B cell (primary cell): ENCODE data around the gene USP17L30. TPM values are rescaled to one million over a fixed set of nuclear protein-coding genes. Genes with fewer than 3 reads are reported as not detected.
"Not testable (repeated sequence)": the region's sequence is repeated elsewhere in the genome, so short reads cannot be mapped to it uniquely, and the experiment has no call there.

Experiments
- ATAC-seq: fragments of 200-7000 bp; cut with Tn5 transposase; one replicate; pipeline ENCODE4 v1.10.0; 2021; ENCODE audit warnings: low read depth, mild to moderate bottlenecking, moderate number of reproducible peaks, moderate library complexity
- CTCF ChIA-PET: fragments of 350-600 bp; sonication (Branson Sonifier 250); formaldehyde crosslinking; loops from one replicate; lab custom pipeline; 2021; ENCODE audit warnings: antibody characterized with exemption, inconsistent platforms; lab: Charles Lee
- POLR2A ChIA-PET: fragments of 350-600 bp; sonication (Branson Sonifier 250); formaldehyde crosslinking; loops from one replicate; lab custom pipeline; 2021; ENCODE audit warnings: antibody characterized with exemption; lab: Charles Lee
- DNase-seq: peaks from one replicate; pipeline ENCODE4 v3.0.0; 2013
- H2AFZ ChIP-seq: 2 replicates; pipeline ENCODE4 v1.6.1; 2012; ENCODE audit warnings: mild to moderate bottlenecking, low read depth, low read length; ENCODE audit not compliant: insufficient read depth, poor library complexity, severe bottlenecking
- H3K27ac ChIP-seq, 2 donors: 1 replicate in 1 of 2; 2 replicates in 1 of 2; pipeline ENCODE4 v1.5.1; 2012 to 2013; ENCODE audit warnings: low read length in 2 of 2, mild to moderate bottlenecking in 2 of 2, moderate library complexity in 1 of 2
- H3K27me3 ChIP-seq, 4 experiments: fragments of 200-600 bp in 1 of 4; sonication (generic) in 1 of 4; replicated peaks in 1 of 4; 1 replicate in 2 of 4; 2 replicates in 2 of 4; pipeline versions ENCODE4 v1.6.1 to v1.7.0; 2013 to 2016; ENCODE audit warnings: low read length in 3 of 4, mild to moderate bottlenecking in 2 of 4, mixed read lengths in 1 of 4, moderate library complexity in 1 of 4; ENCODE audit not compliant: insufficient read depth in 4 of 4, control insufficient read depth in 3 of 4; ENCODE audit errors: control extremely low read depth in 1 of 4
- H3K36me3 ChIP-seq, 2 experiments: replicated peaks in 1 of 2; 1 replicate in 1 of 2; 2 replicates in 1 of 2; pipeline versions ENCODE4 v1.6.1 to v1.7.1; 2013; ENCODE audit warnings: low read length in 1 of 2; ENCODE audit not compliant: insufficient read depth in 2 of 2, control insufficient read depth in 1 of 2; ENCODE audit errors: control extremely low read depth in 1 of 2, extremely low read depth in 1 of 2
- H3K4me1 ChIP-seq, 2 donors: fragments of 200-600 bp in 1 of 2; sonication (generic) in 1 of 2; 1 replicate in 1 of 2; 2 replicates in 1 of 2; pipeline versions ENCODE4 v1.5.1 to v1.6.1; 2013 to 2017; ENCODE audit warnings: low read length in 2 of 2; ENCODE audit not compliant: control insufficient read depth in 2 of 2, insufficient read depth in 2 of 2
- H3K4me2 ChIP-seq: replicated peaks from 2 replicates; pipeline ENCODE3; 2012; ENCODE audit warnings: mild to moderate bottlenecking, low read depth, low read length; ENCODE audit not compliant: poor library complexity, severe bottlenecking
- H3K4me3 ChIP-seq, 5 experiments: fragments of 200-600 bp in 1 of 5; sonication (generic) in 1 of 5; 1 replicate in 3 of 5; 2 replicates in 2 of 5; pipeline versions ENCODE4 v1.5.1 to v1.7.0; 2011 to 2016; ENCODE audit warnings: low read length in 4 of 5, mild to moderate bottlenecking in 4 of 5, low read depth in 2 of 5, control low read depth in 1 of 5, moderate library complexity in 1 of 5; ENCODE audit not compliant: insufficient read depth in 1 of 5; ENCODE audit errors: control extremely low read depth in 1 of 5, extremely low read depth in 1 of 5
- H3K79me2 ChIP-seq: fragments of 200-600 bp; sonication (generic); one replicate; pipeline ENCODE4 v1.6.0; 2016; ENCODE audit warnings: low read length; ENCODE audit not compliant: control insufficient read depth, insufficient read depth
- H3K9ac ChIP-seq: fragments of 200-600 bp; sonication (generic); 2 replicates; pipeline ENCODE4 v1.6.1; 2017; ENCODE audit warnings: mild to moderate bottlenecking, low read length, moderate library complexity
- H3K9me3 ChIP-seq, 3 donors: one replicate each; pipeline versions ENCODE4 v1.6.1 to v1.7.1; 2013; ENCODE audit warnings: low read length in 2 of 3; ENCODE audit not compliant: control insufficient read depth in 2 of 3, insufficient read depth in 1 of 3; ENCODE audit errors: control extremely low read depth in 1 of 3
- H4K20me1 ChIP-seq: 2 replicates; pipeline ENCODE4 v1.6.0; 2012; ENCODE audit warnings: mild to moderate bottlenecking, low read length; ENCODE audit not compliant: insufficient read depth, control insufficient read depth, poor library complexity, severe bottlenecking
- H3K27ac Mint-ChIP-seq: one replicate; pipeline ENCODE4 v1.8.0; 2021; ENCODE audit warnings: mixed read lengths
- H3K27me3 Mint-ChIP-seq: one replicate; pipeline ENCODE4 v1.8.0; 2021; ENCODE audit warnings: mixed read lengths
- H3K4me1 Mint-ChIP-seq: one replicate; pipeline ENCODE4 v1.8.0; 2021; ENCODE audit warnings: mixed read lengths
- H3K4me3 Mint-ChIP-seq: one replicate; pipeline ENCODE4 v1.8.0; 2021; ENCODE audit warnings: mixed read lengths
- H3K9me3 Mint-ChIP-seq: one replicate; pipeline ENCODE4 v1.8.0; 2022; ENCODE audit warnings: mixed read lengths; ENCODE audit not compliant: insufficient read depth
- EZH2 ChIP-seq: IDR thresholded peaks from 2 replicates; pipeline ENCODE4 v1.6.1; 2012; ENCODE audit warnings: borderline replicate concordance, low read depth, mild to moderate bottlenecking, moderate library complexity, low read length; ENCODE audit not compliant: insufficient read depth, poor library complexity, severe bottlenecking
- WGBS: methylation state at CpG from one replicate; pipeline ENCODE4 v1.1.5; 2013; ENCODE audit warnings: missing lambda C conversion rate; ENCODE audit not compliant: insufficient coverage; 5-methylcytosine and 5-hydroxymethylcytosine counted together
- intact Hi-C: fragments of 100-400 bp; cut with micrococcal nuclease; formaldehyde crosslinking; loops from one replicate; pipeline ENCODE4 v1.10.0; 2022
- polyA plus RNA-seq: library from polyadenylated mRNA; depleted of rRNA; stranded (reverse); fragments of >200 nt; gene quantifications from 2 replicates; pipeline ENCODE4 v1.2.3, GENCODE V29; 2012
- total RNA-seq, 2 donors: library from RNA; stranded (reverse); fragments of 120-200 nt in 1 of 2; gene quantifications; 1 replicate in 1 of 2; 2 replicates in 1 of 2; pipeline versions ENCODE4 v1.2.3 to v1.2.4, GENCODE V29; 2013 to 2022
- TF ChIP-seq, protein P1 (sequence below): fragments of 200-600 bp; IDR thresholded peaks from one replicate; pipeline ENCODE4 v1.8.0; 2022; ENCODE audit warnings: antibody characterized with exemption, mild to moderate bottlenecking

Gene USP17L30
- total and polyA plus RNA-seq, 2 donors (not counting 1 experiment from before 2014, with no cell fraction given): not detected

DNA sequence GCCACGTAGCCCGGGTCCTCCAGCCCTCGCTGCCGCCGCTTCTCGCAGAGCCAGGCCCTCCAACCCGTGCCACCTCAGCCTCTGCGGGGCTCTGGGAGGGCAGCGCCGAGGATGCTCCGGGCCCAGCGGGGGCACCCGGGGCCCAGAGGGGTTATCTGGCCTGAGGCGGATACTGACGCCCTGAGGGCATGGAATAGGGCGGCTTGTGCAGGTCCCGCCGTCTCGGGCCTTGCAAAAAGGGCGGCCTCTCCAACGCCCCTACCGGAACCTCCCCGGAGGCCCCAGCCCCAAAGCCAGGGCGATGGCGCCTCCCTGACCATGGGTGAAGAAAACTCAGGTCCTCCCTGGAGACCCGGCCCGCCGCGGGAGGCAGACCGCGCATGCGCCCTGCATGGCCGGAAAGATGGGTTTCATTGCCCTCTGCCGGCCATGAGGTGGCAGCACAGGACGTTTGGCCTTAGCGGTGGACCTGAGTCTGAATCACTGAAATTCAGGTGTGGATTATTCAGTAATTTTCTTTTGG is 18.1 kb downstream of the USP17L30 start:
- H3K27ac ChIP-seq, H3K4me1 Mint-ChIP-seq, H3K79me2 ChIP-seq, ATAC-seq, H3K9me3 Mint-ChIP-seq, H3K27me3 Mint-ChIP-seq, CTCF ChIA-PET, intact Hi-C loops, H4K20me1 ChIP-seq, H3K4me1 ChIP-seq, H3K9me3 ChIP-seq, POLR2A ChIA-PET, H3K27me3 ChIP-seq, H3K36me3 ChIP-seq, H3K9ac ChIP-seq: not testable (repeated sequence)
- peak overlapping the region; percentile 76 for H2AFZ ChIP-seq
- H3K4me3 Mint-ChIP-seq: peak overlapping the region; percentile 41
- H3K4me2 ChIP-seq: peak overlapping the region; percentile 52
- TF ChIP-seq, protein P1, sequence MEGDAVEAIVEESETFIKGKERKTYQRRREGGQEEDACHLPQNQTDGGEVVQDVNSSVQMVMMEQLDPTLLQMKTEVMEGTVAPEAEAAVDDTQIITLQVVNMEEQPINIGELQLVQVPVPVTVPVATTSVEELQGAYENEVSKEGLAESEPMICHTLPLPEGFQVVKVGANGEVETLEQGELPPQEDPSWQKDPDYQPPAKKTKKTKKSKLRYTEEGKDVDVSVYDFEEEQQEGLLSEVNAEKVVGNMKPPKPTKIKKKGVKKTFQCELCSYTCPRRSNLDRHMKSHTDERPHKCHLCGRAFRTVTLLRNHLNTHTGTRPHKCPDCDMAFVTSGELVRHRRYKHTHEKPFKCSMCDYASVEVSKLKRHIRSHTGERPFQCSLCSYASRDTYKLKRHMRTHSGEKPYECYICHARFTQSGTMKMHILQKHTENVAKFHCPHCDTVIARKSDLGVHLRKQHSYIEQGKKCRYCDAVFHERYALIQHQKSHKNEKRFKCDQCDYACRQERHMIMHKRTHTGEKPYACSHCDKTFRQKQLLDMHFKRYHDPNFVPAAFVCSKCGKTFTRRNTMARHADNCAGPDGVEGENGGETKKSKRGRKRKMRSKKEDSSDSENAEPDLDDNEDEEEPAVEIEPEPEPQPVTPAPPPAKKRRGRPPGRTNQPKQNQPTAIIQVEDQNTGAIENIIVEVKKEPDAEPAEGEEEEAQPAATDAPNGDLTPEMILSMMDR: peak; percentile 66
- H3K4me3 ChIP-seq: peak overlapping the region in 2 of 5 experiments; percentile 37 to 48
- WGBS: 57% methylated on average over 22 of the region's 36 CpGs
- H3K27ac Mint-ChIP-seq: peak overlapping the region; percentile 20
- peak; percentile 52 for DNase-seq

DNA sequence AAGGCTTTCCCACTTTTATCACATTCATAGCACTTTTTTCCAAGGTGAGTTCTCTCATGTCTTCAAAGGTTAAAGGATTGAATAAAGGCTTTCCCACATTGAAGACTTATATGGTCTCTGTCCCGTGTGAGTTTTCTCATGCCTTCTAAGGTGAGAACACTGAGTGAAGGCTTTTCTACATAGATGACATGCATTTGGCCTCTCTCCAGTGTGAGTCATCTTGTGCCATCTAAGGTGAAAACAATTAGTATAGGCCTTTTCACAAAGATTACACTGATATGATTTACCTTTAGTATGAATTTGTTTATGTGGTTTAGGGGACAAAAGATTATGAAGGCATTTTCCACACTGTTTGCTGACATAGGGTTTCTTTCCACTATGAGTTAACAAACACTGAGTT is 21.2 kb downstream of the USP17L30 start:
- ChIA-PET CTCF (no interaction called here), POLR2A (no interaction called here)
- H3K27ac Mint-ChIP-seq: no peak overlapping the region
- no peak for DNase-seq
- peaks cover 1% of the 10 kb centered on the region for H3K4me1 Mint-ChIP-seq
- H3K4me3 Mint-ChIP-seq: no peak overlapping the region
- no peaks in the 10 kb centered on the region for H4K20me1 ChIP-seq
- TF ChIP-seq, protein P1: no peak
- no peak for TF ChIP-seq EZH2
- no peaks in the 10 kb centered on the region for H3K27me3 ChIP-seq
- H3K36me3 ChIP-seq: no peaks in the 10 kb centered on the region
- no peak overlapping the region for H3K4me2 ChIP-seq
- no peak overlapping the region for H3K9ac ChIP-seq
- no peaks in the 10 kb centered on the region for H3K9me3 Mint-ChIP-seq
- no peak overlapping the region for H3K27ac ChIP-seq
- H3K79me2 ChIP-seq: no peaks in the 10 kb centered on the region
- ATAC-seq: no peak
- peaks cover 3% of the 10 kb centered on the region for H3K27me3 Mint-ChIP-seq
- H3K4me3 ChIP-seq: no peak overlapping the region
- no peaks in the 10 kb centered on the region for H3K4me1 ChIP-seq
- no peaks in the 10 kb centered on the region for H3K9me3 ChIP-seq
- H2AFZ ChIP-seq: no peak overlapping the region
- intact Hi-C loops: no loop called here
- no CpG with 5 or more reads among the region's 1 CpG for WGBS

DNA sequence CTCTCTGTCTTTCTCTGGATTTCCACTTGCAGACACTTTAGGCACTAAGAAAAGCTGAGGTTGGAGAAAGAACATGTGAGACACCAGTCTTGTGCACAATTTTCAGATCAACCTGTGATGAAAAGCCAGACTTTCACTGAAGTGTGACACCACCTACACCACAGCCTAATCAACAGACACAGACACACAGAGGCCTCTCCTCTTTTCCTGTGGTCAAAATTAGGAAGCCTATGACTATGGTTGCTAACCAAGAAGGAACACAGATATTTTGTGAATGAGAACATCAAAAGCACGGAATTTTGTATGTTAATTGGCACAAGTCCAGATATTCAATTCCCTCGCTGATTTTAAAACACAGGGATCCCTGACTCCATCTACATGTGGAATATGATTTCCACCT is 26.1 kb downstream of the USP17L30 start:
- CTCF ChIA-PET, H3K27me3 Mint-ChIP-seq, H3K9ac ChIP-seq, H3K36me3 ChIP-seq, POLR2A ChIA-PET, H3K4me3 Mint-ChIP-seq, H3K9me3 ChIP-seq, H3K27me3 ChIP-seq, H3K4me1 ChIP-seq, ATAC-seq, H3K4me1 Mint-ChIP-seq, DNase-seq, H3K27ac Mint-ChIP-seq, H4K20me1 ChIP-seq, intact Hi-C loops, H3K4me3 ChIP-seq, H3K4me2 ChIP-seq, H3K79me2 ChIP-seq, H3K27ac ChIP-seq, H2AFZ ChIP-seq, H3K9me3 Mint-ChIP-seq: not testable (repeated sequence)
- WGBS: no CpG with 5 or more reads among the region's 2 CpGs
